A673 (cell line): Measurements from ENCODE around the gene IFT57. TPM values are rescaled to one million over a fixed set of nuclear protein-coding genes. Genes with fewer than 3 reads are reported as not detected.

ENCODE experiments used
- BruUV-seq: library from RNA; stranded (reverse); fragments of 400-500 nt; replicated peaks from 2 replicates; lab custom pipeline; 2021; lab: Mats Ljungman, UMichigan
- CTCF ChIA-PET: fragments of 300-600 bp; sonication (Branson Sonifier 250); formaldehyde crosslinking; loops from one replicate; lab custom pipeline; 2022; ENCODE audit warnings: antibody characterized with exemption; lab: Charles Lee
- POLR2A ChIA-PET: fragments of 300-600 bp; sonication (Branson Sonifier 250); formaldehyde crosslinking; loops from one replicate; lab custom pipeline; 2022; ENCODE audit warnings: antibody characterized with exemption; ENCODE audit not compliant: low non-redundant PET; lab: Charles Lee
- DNase-seq: peaks from one replicate; pipeline ENCODE4 v3.0.0-alpha.2; 2015; ENCODE audit warnings: low spot score
- H3K27ac ChIP-seq: fragments of 200-600 bp; sonication (generic); 2 replicates; pipeline ENCODE4 v1.5.1; 2016; ENCODE audit warnings: mixed run types, low read depth, mild to moderate bottlenecking, mixed read lengths, antibody characterized with exemption, low read length; ENCODE audit not compliant: poor library complexity, severe bottlenecking
- H3K27me3 ChIP-seq: fragments of 200-600 bp; sonication (generic); replicated peaks from 2 replicates; pipeline ENCODE4 v1.6.1; 2017; ENCODE audit warnings: mixed run types, low read depth, mild to moderate bottlenecking, mixed read lengths, antibody characterized with exemption, low read length; ENCODE audit not compliant: insufficient read depth, poor library complexity
- H3K36me3 ChIP-seq: fragments of 200-600 bp; sonication (generic); 2 replicates; pipeline ENCODE4 v1.6.1; 2016; ENCODE audit warnings: mixed run types, mild to moderate bottlenecking, mixed read lengths, antibody characterized with exemption, low read length; ENCODE audit not compliant: insufficient read depth, poor library complexity, severe bottlenecking
- H3K4me1 ChIP-seq: fragments of 200-600 bp; sonication (generic); 2 replicates; pipeline ENCODE4 v1.6.1; 2017; ENCODE audit warnings: mixed run types, mild to moderate bottlenecking, mixed read lengths, antibody characterized with exemption, low read length; ENCODE audit not compliant: insufficient read depth, poor library complexity, severe bottlenecking
- H3K4me3 ChIP-seq: fragments of 200-600 bp; sonication (generic); 2 replicates; pipeline ENCODE4 v1.5.1; 2016; ENCODE audit warnings: low read depth, mixed run types, mild to moderate bottlenecking, mixed read lengths, low read length; ENCODE audit not compliant: poor library complexity, severe bottlenecking
- H3K9me3 ChIP-seq: fragments of 200-600 bp; sonication (generic); 2 replicates; pipeline ENCODE4 v1.6.1; 2016; ENCODE audit warnings: mixed run types, low read depth, mild to moderate bottlenecking, mixed read lengths, antibody characterized with exemption, low read length; ENCODE audit not compliant: poor library complexity, severe bottlenecking
- CTCF ChIP-seq: fragments of 300-800, 200-600 bp; sonication (generic); conservative IDR thresholded peaks from 2 replicates; pipeline ENCODE4 v1.5.1; 2017; ENCODE audit warnings: low read depth, mild to moderate bottlenecking, antibody characterized with exemption, low read length, moderate library complexity, mixed read lengths
- EZH2 ChIP-seq: fragments of 200-600 bp; sonication (generic); IDR thresholded peaks from 2 replicates; pipeline ENCODE4 v1.6.1; 2017; ENCODE audit warnings: borderline replicate concordance, low read depth, mild to moderate bottlenecking, mixed read lengths, antibody characterized with exemption, low read length; ENCODE audit not compliant: poor library complexity, severe bottlenecking
- intact Hi-C: fragments of 100-400 bp; cut with micrococcal nuclease; formaldehyde crosslinking; loops from one replicate; pipeline ENCODE4 v1.10.0; 2022; ENCODE audit not compliant: unreplicated experiment
- total RNA-seq: library from RNA; stranded (reverse); gene quantifications from 2 replicates; pipeline ENCODE4 v1.2.3, GENCODE V29; 2021

IFT57 gene
- total RNA-seq, 1 experiment from 2014 or later = 40.9 TPM

- Histone ChIP-seq H3K4me3 (no peak overlapping the region), H3K4me1 (peaks cover 9% of the 10 kb centered on the region), H3K27me3 (no peaks in the 10 kb centered on the region), H3K9me3 (peaks cover 10% of the 10 kb centered on the region), H3K36me3 (peaks cover 4% of the 10 kb centered on the region), H3K27ac (no peak overlapping the region)
- BruUV-seq = no TSS peak
- TF ChIP-seq EZH2 = no peak
- TF ChIP-seq CTCF = no peak
- ChIA-PET CTCF (no interaction called here), POLR2A (interaction anchor here (0.7 kb wide), 1 partner anchor 295 kb away, joined by 12 read pairs; no protein-coding TSS in a partner anchor)
- intact Hi-C loops = no loop called here
- DNase-seq = no peak
Observed at GRCh38 chr3:108191394-108191793, 30.8 kb downstream of the IFT57 start.

GRCh38 chr3:108190346-108190745 is 31.9 kb downstream of the IFT57 start:
- no peak overlapping the region for H3K4me3 ChIP-seq
- DNase-seq = peak; percentile 21
- CTCF ChIA-PET = no interaction called here
- TF ChIP-seq EZH2 = no peak
- no peak for TF ChIP-seq CTCF
- H3K9me3 ChIP-seq = peaks cover 10% of the 10 kb centered on the region
- peaks cover 16% of the 10 kb centered on the region for H3K4me1 ChIP-seq
- POLR2A ChIA-PET = no interaction called here
- H3K27me3 ChIP-seq = no peaks in the 10 kb centered on the region
- H3K36me3 ChIP-seq = peaks cover 4% of the 10 kb centered on the region
- no TSS peak for BruUV-seq
- no peak overlapping the region for H3K27ac ChIP-seq
- intact Hi-C loops = no loop called here

- POLR2A ChIA-PET = no interaction called here
- peaks cover 16% of the 10 kb centered on the region for H3K4me1 ChIP-seq
- CTCF ChIA-PET = no interaction called here
- no TSS peak for BruUV-seq
- no peak for DNase-seq
- H3K9me3 ChIP-seq = peaks cover 8% of the 10 kb centered on the region
- TF ChIP-seq CTCF = no peak
- TF ChIP-seq EZH2 = no peak
- peaks cover 4% of the 10 kb centered on the region for H3K36me3 ChIP-seq
- H3K4me3 ChIP-seq = no peak overlapping the region
- no peaks in the 10 kb centered on the region for H3K27me3 ChIP-seq
- no peak overlapping the region for H3K27ac ChIP-seq
- intact Hi-C loops = no loop called here
Observed at GRCh38 chr3:108189440-108189839, 32.8 kb downstream of the IFT57 start.
